GM19463 (cell line): ENCODE data around the gene ZFHX3.

Experiments
- ATAC-seq: cut with Tn5 transposase; IDR thresholded peaks from one replicate; pipeline ENCODE4 v1.9.1; 2021; ENCODE audit warnings: mild to moderate bottlenecking, moderate library complexity; ENCODE audit not compliant: unreplicated experiment

ZFHX3 gene

DNA sequence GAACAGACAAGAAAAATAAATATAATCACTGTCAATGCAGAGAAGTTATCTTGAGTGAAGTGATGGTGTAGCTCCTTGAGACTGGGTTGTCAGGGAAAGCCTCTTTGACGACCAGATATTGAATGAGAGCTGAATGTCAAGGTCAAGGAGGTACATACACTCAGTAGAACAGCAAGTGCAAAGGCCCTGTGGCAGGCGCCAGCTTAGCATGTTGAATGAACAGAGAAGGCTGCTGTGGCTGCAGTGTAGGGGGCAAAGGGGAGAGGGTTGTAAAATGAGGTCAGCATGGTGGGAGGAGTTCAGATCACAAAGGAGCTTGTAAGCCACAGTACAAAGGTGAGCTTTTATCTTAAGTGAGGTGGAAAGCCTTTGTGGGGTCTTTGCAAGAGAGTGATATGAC is 111.5 kb downstream of the ZFHX3 start:
- ATAC-seq: no peak

DNA sequence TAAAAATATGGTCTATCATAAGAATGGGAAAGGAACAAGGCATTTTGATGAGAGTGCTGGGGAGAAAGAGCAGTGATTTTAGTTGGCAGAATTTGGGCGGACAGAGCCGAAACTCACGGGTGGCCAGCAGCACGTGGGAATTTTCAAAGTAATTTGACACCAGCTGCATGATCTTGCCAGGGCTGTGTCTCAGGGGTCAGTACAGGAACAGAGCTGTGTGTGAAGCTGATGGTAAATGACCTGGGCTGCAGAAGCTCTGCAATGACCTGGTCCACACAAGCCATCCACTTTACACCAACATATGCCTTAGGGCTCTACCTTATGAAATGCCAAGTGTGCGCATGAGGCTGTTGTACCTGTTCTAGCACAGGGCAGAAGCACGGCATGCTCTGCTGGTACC is 112.0 kb downstream of the ZFHX3 start:
- ATAC-seq: no peak

DNA sequence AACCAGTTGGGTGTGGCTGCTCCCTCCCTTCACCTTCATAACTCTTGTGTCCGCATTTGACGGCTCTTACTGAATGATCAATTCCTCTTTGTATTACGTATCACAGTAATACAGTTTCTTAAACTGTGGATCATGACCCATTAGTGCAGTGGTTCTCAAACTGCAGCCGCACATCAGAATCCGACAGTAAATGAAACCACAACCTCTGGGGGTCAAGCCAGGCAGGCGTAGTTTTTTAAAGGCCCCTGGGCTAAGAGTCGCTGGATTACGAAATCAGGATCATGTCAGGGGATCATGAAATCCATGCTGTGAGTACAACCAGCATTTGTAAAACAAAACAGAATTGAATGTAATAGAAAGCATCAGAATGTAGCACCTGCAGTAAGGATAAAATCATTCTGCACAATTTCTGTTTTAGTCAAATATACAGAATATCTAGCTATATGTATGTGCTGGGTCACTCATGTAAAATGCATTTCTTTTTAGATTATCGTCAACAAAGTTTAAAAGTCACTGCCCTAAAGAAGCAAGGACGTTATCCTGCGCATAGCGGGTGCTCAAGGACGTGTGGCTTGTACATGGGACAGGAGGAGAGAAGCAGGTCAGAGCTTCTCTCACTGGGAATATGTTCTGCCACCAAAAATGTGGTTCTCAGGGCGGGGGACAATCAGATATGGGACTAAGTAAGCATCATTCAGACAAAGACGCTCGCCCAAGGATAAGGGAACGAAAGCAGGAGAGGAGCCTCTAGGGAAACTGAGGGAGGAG is 113.1 kb downstream of the ZFHX3 start:
- no peak for ATAC-seq

DNA sequence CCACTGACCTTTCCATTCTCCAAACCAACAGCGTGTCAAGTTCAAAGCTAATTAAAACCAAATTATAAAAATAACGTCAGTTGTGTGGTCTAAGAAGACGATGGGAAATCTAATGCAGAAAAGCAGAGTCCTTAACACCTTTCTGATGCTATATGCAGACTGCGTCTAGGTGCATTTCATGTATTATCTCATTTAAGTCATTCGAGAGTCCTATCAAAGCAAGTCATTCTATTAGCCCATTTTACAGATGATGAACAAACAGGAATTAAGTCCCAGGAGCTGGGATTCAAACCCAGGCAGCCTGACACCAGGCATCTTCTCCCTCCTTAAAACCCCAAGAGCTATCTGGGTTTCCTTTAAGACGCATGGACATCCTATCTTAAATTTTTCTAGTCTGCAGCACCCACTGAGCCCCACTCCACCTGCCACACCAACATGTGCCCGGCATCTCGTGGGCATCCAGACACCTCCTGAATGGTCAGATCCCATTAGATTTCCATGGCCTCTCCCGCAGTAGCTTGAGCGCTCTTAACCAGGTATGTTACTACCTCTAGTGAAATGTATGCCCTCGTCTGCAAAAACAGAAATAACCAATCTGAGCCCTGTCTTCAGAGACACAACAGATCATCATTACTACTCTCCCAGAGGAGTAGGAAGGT is 115.1 kb downstream of the ZFHX3 start:
- ATAC-seq: no peak

DNA sequence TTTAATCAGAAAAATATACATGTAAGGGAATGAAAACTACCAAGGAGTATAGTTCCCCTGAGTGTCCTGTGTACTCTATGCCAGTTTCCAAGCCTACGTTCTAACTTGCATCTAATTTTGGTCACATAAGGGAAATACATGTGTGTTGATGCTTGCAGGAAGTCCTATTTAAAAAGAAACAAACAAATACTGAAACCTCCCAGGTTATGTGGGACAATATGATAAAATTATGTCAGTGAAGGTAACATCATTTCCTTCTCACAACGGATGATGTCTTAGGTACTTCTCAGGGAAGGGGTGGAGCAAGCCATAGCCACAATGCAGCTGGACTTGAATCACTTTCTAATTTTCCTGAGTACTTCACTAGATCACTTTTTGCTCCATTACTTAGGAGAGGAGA is 115.9 kb downstream of the ZFHX3 start:
- ATAC-seq: no peak

DNA sequence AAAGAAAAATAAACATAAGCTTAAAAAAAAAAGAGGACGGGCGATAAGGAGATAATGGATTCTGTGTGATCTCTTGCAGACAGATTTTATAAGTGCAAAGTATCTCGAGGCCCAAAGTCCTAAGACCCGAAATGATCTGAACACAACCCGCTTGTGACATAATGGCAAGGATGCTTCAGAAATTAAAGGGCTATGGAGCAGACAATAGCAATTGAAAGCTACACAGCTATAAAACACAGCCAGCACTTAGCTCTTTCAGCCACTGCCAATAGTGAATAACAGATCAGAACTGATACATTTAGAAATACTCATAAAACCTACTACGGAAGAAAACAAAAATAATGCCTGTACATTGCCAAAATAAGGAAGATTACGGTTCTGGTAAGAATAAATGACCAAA is 117.5 kb downstream of the ZFHX3 start:
- ATAC-seq: no peak

DNA sequence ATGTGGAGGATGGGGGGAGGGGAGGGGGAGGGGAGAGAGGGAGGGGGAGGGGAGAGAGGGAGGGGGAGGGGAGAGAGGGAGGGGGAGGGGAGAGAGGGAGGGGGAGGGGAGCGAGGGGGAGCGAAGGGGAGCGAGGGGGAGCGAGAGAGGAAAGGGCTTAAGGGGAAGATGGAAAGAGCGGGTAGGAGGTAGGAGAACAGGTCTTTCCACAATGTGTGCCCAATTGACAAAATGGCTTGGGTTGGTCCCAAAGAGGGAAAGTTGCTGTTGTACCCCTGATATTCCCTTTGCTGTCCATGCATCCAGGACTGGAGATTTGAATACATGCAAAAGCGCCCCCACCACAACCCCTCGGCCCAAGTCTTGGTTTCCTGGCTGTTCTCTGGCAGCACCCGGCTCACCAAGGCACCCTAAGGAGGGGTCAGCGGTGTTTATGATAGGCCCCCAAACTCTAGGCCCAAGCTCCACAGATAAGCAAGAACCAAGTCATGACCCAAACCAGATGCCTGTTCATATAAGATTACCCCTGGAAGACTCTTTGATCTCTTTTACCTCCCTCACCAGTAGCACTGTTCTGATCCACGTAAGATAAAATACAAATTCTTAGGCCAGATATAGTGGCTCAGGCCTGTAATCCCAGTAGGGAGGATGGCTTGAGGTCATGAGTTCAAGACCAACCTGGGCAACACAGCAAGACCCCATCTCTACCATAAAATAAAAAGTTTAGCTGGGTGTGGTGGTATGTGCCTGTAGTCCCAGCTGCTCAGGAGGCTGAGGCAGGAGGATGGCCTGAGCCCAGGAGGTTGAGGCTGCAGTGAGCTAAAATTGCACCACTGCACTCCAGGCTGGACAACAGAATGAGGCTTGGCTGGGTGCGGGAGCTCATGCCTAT is 119.6 kb downstream of the ZFHX3 start:
- ATAC-seq: no peak

DNA sequence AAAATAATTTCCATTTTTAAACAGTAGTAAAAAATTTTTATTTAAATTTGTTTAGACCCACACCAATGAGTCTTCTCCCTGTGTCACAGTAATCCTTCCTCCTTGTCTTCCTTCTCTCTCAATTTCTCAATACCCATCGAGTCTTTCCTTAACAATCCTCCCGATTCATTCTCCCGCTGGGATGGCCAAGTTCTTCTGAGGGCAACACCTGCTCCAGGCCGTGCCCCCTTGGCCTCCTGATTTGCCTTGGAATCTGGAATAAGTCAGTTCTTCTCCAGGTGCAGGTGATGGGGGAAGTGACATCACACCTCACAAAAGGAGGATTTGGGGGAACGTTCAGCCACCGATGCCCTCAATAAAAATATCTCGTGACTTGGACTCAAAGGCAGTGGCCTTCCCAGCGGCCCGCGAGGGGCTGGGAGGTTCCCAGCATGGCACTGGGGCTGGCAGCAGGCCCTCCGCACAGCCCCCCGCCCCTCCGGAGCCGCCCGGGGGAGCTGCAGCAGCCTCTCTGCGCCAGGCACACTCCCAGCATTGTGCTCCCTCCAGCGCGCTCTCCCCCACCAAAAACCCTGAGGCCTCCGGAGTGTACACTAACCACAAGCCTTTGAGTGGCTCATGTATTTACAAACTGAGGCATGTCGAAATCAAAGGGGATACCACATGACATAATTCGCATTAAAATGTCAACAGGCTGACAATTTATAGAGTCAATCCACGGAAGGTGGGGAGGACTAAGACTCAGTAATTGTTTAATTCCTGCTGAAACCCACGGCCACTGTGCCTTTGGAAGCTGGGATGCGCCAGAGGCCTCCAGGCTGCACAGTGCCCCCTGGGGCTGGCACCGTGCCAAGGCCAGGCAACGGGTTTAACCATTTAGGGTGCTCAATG is 120.5 kb downstream of the ZFHX3 start:
- ATAC-seq: no peak

DNA sequence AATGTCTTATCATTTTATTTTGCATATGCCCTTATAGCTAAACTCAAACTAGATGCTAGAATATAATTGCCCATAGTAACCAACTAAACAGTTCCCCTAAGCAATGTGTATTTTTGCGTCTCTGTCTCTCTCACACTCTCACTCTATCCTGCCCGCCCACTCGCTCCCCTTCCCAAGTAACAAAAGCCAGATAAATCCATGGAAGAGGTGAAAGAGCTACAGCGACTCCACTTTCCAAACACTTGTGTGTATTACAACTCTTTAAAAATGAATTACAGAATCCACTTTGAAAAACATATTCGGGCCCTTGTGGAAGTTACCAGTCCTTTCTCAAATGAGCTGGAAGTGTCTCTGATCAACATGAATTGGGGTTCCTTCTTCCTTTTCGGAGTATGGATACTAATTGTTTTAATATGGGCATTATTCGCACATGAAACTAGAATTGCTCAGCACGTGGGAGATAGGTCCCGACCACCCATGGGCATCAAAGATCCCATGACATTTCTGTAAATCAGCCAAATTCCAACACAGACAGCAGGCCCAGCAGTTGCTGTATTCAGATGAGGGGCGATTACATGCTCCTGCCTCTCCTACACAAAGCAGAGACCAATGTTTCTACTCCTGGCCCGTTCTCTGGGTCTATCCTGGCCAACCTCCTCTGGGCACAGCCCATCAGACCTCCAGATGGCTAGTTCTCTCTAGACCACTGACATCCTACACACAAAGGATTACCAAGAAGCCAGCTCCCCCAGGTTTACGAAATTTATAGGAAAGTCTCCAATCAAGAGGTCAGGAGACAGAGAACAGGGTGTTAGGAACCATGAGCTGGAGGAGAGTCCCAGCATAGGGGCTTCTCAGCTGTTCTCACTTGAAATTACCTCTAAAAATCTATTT is 121.5 kb downstream of the ZFHX3 start:
- no peak for ATAC-seq

DNA sequence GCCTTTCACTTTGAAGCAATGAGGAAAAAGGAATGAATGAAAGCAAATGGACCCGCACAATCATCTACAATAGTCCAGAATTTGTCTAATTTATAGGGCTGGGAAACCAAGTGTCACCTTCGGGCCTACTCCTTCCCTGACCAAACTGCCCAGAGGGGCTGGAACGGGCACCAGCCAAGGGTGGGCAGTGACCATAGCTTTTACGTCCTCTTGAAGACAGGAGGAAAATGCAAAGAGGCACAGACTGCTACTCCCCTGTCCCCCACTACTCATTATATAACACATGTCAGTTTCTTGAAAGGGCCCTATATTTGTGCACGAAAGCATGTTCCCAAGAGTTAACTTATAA is 122.3 kb downstream of the ZFHX3 start:
- no peak for ATAC-seq

DNA sequence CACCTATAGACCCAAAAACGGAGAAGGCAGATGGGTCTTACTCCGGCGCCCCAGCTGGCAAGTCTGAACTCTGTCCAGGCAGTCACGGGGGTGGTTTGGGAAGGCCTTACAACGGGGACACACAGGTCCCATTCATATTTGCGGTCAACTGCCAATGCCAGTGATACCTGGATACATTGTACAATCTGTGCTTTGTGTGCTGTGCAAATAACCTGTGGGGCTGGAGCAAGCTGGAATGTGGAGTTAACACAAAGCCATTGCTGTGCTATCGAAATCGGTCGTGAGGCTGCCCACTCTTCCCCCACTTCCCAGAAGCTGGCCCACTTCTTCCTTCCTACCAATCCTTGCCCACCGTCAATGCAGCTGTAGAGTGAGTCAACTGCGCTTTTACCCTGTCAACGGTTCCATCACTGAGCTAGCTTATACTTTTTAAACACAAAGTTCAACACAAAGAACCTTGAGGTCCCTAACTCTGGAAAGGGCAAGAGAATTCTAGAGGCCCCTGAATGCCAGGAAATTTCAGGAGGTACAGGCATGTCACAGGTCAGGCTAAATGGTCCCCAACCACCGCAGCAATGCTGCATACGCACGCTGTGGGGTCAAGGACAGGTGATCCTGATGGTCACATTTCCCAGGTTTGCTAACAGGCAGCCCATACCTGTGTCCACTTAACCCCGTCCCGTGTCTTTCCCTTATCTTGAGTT is 122.8 kb downstream of the ZFHX3 start:
- no peak for ATAC-seq

DNA sequence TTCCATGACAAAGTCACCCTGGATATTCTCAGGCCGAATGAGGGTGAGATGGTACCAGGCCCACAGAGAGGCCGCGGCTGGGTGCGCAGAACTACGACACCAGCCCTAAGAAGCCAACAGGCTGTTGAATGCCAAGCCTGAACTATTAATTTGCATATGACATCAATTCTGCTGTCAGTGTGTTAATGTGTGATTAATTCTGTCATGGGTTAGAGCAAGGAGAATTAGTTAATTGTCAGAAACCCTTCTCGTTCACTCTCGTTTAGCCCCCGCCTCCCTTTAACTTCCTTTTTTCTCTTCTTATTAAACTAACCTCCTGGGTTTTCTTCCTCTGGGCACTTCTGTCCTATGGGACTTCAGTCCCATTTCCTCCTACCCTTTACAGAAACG is 123.4 kb downstream of the ZFHX3 start:
- ATAC-seq: no peak

DNA sequence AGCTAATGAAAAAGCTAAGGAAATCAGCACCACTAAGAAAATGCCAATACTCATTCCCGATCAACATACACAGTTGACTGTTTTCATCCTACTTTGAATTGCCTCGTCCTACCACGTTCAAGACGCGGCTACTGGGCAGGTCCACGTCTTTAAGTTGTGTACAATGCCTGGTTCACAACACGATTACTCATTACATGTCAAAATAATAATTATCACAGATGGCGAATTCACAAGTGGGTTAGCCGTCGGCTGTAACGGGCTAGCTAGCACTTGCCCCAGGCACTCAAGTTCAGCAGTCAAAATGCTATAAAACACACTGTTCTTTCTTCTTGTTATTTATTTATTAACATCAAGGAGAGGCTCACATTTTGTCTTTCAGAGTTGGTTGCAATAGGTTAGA is 124.2 kb downstream of the ZFHX3 start:
- no peak for ATAC-seq

DNA sequence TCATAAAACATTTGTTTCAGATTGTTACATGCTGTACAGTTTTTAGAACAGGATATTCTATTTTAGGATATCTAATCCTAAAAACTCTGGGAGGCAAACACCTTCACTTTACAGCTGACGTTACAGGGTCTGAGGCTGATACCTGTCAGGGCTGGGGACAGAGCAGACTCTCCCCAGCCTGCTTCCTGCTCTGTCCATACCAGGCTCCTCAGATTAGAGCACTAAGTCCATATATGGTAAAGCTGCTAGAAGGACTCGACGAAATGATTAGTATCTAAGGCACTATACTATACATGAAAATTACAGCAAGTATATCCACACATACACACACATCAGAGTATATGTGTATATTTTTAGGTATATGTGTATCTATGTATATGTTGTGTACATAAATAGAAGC is 125.2 kb downstream of the ZFHX3 start:
- ATAC-seq: no peak

DNA sequence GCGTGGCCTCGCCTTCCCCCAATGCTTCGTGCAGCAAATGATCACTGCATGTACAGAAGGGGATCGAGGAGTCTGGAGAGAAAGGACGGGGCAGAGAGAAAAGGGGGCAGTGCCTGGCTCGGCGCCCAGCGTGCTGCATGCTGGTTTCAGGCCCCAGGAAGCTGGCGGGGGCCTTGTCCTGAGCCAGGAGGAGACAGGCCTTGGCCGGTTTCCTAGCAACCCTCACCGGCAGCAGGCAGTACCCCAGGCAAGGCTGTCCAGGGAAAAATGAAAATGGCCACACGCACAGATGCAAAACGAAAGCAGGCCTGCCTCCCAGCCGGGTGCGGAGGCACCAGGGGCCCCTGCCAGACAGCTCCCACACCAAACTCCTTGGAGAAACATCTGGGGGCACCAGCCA is 126.3 kb downstream of the ZFHX3 start:
- ATAC-seq: no peak

DNA sequence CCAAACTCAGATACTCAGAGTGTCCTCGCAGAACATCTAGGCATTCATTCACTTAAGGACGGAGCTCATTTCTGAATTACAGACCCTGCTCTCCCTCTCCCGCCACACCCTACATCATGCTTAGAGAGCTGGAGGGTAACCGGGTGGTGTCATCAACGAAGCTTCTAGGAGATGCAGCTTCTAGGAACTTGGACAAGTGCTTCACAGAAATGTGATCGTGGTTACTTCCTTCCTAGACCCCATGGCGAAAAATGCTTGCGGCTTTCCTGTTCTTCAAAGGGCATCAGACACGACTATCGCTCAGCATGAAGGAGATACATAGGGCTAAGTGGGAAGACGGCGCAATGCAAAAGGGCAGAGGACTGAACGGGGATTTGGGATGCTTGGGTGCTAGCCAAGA is 126.8 kb downstream of the ZFHX3 start:
- no peak for ATAC-seq

DNA sequence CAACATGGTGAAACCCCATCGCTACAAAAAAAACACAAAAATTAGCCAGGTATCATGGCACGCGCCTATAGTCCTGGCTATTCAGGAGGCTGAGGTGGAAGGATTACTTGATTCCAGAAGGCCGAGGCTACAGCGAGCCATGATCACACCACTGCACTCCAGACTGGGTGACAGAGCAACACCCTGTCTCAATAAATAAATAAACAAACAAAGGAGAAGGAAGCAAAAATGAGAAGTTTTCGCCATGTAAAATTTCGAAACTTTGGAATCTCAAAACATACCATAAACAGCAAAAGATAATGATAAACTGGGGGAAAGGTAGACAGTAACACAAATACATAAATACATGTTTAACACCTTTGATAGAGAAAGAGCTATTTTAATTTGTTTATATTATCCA is 130.9 kb downstream of the ZFHX3 start:
- ATAC-seq: no peak

DNA sequence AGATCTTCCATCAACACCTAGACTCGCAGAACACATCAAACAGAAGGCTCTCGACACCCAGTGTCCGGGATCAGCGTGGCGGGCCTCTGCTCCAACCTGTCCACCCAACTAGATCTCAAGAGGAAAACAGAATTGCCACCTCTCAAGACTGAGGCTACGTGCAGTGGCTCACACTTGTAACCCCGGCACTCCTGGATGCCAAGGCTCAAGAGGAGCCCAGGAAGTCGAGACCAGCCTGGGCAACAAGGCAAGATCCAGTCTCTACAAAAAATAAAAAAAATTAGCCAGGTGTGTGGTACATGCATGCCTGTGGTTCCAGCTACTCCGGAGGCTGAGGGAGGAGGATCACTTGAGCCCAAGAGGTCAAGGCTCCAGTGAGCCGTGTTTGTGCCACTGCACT is 132.6 kb downstream of the ZFHX3 start:
- ATAC-seq: no peak

DNA sequence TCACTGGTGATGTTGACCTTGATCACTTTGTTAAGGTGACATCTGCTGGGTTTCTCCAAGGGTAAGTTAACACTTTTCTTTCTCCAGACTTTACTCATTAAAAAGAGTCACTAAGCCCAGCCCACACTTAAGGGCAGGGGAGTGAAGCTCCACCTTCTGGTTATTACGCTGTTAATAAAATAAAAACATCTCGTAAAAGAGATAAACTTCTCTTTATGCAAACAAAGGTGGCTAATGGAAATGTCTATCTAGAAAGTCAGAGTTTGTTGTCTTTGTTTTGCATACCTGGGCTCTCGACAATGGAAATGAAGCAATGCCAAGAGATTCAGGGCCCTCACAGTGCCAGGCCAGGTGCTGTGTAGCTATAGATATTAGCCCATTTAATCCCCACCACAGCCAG is 134.4 kb downstream of the ZFHX3 start:
- no peak for ATAC-seq
